HCT116 (cell line): ENCODE results near the gene PDSS2. TPM values are rescaled to one million over a fixed set of nuclear protein-coding genes. Genes with fewer than 3 reads are reported as not detected.

ENCODE experiments used
- ATAC-seq: fragments of 200-7000 bp; cut with Tn5 transposase; 2 replicates; pipeline ENCODE4 v1.9.1; 2020; ENCODE audit warnings: mild to moderate bottlenecking, moderate library complexity
- BruUV-seq: library from RNA; stranded (reverse); fragments of 400-500 nt; replicated peaks from 2 replicates; lab custom pipeline; 2021; lab: Mats Ljungman, UMichigan
- CTCF ChIA-PET: fragments of 300-600 bp; sonication (Branson Sonifier 250); formaldehyde crosslinking; loops from one replicate; lab custom pipeline; 2021; ENCODE audit warnings: antibody characterized with exemption; lab: Charles Lee
- POLR2A ChIA-PET: fragments of 300-600, 350-600 bp; sonication (Branson Sonifier 250); formaldehyde crosslinking; loops from one replicate; lab custom pipeline; 2021; ENCODE audit warnings: antibody characterized with exemption; lab: Charles Lee
- RAD21 ChIA-PET, 2 experiments: fragments of 300-600 bp; sonication (Branson Sonifier 250); formaldehyde crosslinking; loops; one replicate each; lab custom pipeline; 2023; ENCODE audit warnings: low total read pairs in 2 of 2; ENCODE audit not compliant: uncharacterized antibody in 2 of 2, unreplicated experiment in 2 of 2, low non-redundant PET in 1 of 2; lab: Charles Lee
- DNase-seq: peaks from one replicate; pipeline ENCODE4 v3.0.0-alpha.2; 2010; ENCODE audit warnings: low read depth, low spot score
- H2AFZ ChIP-seq: fragments of 200-600 bp; shearing (Covaris generic), sonication (generic); 2 replicates; pipeline ENCODE4 v1.6.1; 2017; ENCODE audit warnings: low read depth, mixed run types, mixed read lengths, antibody characterized with exemption, low read length; ENCODE audit not compliant: poor library complexity, severe bottlenecking
- H3K27ac ChIP-seq: 2 replicates; pipeline ENCODE4 v1.5.1; 2012; ENCODE audit warnings: low read depth, low read length
- H3K27me3 ChIP-seq: fragments of 200-600 bp; sonication (generic); 2 replicates; pipeline ENCODE4 v1.6.1; 2016; ENCODE audit warnings: mixed run types, low read length, mixed read lengths; ENCODE audit not compliant: insufficient read depth
- H3K36me3 ChIP-seq, 2 experiments: fragments of 200-500 bp in 1 of 2; fragments of 200-600 bp in 1 of 2; sonication (Bioruptor generic) in 1 of 2; sonication (generic) in 1 of 2; 2 replicates each; pipeline versions ENCODE4 v1.5.1 to v1.6.1; 2014 to 2016; ENCODE audit warnings: low read length in 2 of 2, inconsistent platforms in 1 of 2, mixed read lengths in 1 of 2, mixed run types in 1 of 2; ENCODE audit not compliant: insufficient read depth in 2 of 2, control insufficient read depth in 1 of 2
- H3K4me1 ChIP-seq, 2 experiments: fragments of 200-600 bp in 1 of 2; sonication (generic) in 1 of 2; 2 replicates each; pipeline versions ENCODE4 v1.5.1 to v1.6.1; 2012 to 2017; ENCODE audit warnings: low read length in 2 of 2, inconsistent platforms in 1 of 2, mild to moderate bottlenecking in 1 of 2, mixed read lengths in 1 of 2, mixed run types in 1 of 2, moderate library complexity in 1 of 2; ENCODE audit not compliant: insufficient read depth in 2 of 2, control insufficient read depth in 1 of 2
- H3K4me2 ChIP-seq: fragments of 200-600 bp; sonication (generic); 2 replicates; pipeline ENCODE4 v1.6.1; 2017; ENCODE audit warnings: mixed run types, low read length, mixed read lengths
- H3K4me3 ChIP-seq, 2 experiments: fragments of 200-600 bp in 1 of 2; sonication (generic) in 1 of 2; replicated peaks in 1 of 2; 2 replicates each; pipeline ENCODE4 v1.5.1; 2011 to 2016; ENCODE audit warnings: low read length in 2 of 2, control low read depth in 1 of 2, low read depth in 1 of 2, mild to moderate bottlenecking in 1 of 2, mixed read lengths in 1 of 2, mixed run types in 1 of 2
- H3K79me2 ChIP-seq: fragments of 200-600 bp; sonication (generic); 2 replicates; pipeline ENCODE4 v1.6.1; 2017; ENCODE audit warnings: mild to moderate bottlenecking, mixed run types, low read length, moderate library complexity, mixed read lengths; ENCODE audit not compliant: insufficient read depth
- H3K9ac ChIP-seq: fragments of 200-600 bp; sonication (generic); 2 replicates; pipeline ENCODE4 v1.6.1; 2016; ENCODE audit warnings: low read length, mixed read lengths
- H3K9me2 ChIP-seq: fragments of 200-600 bp; sonication (generic), shearing (Covaris generic); 2 replicates; pipeline ENCODE4 v1.6.1; 2017; ENCODE audit warnings: mixed run types, mild to moderate bottlenecking, moderate library complexity; ENCODE audit not compliant: insufficient read depth
- H3K9me3 ChIP-seq, 2 experiments: fragments of 200-500 bp in 1 of 2; fragments of 200-600 bp in 1 of 2; sonication (Bioruptor generic) in 1 of 2; sonication (generic) in 1 of 2; 2 replicates each; pipeline ENCODE4 v1.6.1; 2014 to 2017; ENCODE audit warnings: low read length in 2 of 2, mixed read lengths in 2 of 2, inconsistent platforms in 1 of 2, low read depth in 1 of 2, mild to moderate bottlenecking in 1 of 2, mixed run types in 1 of 2, moderate library complexity in 1 of 2; ENCODE audit not compliant: control insufficient read depth in 1 of 2, insufficient read depth in 1 of 2
- H4K20me1 ChIP-seq: fragments of 200-600 bp; sonication (generic), shearing (Covaris generic); 2 replicates; pipeline ENCODE4 v1.6.1; 2017; ENCODE audit warnings: mixed run types, mild to moderate bottlenecking, moderate library complexity; ENCODE audit not compliant: insufficient read depth
- CBX3 ChIP-seq: IDR thresholded peaks from 2 replicates; pipeline ENCODE4 v1.6.1; 2012; ENCODE audit warnings: low read depth
- ELF1 ChIP-seq: IDR thresholded peaks from 2 replicates; pipeline ENCODE4 v1.6.1; 2012; ENCODE audit warnings: low read depth, borderline replicate concordance
- POLR2AphosphoS5 ChIP-seq: IDR thresholded peaks from 2 replicates; pipeline ENCODE4 v1.6.1; 2011; ENCODE audit warnings: mild to moderate bottlenecking, low read depth, low read length, moderate library complexity
- ZFX ChIP-seq: fragments of 450-650 bp; IDR thresholded peaks from 2 replicates; pipeline ENCODE4 v1.6.1; 2017
- ZNF274 ChIP-seq: fragments of 200-500 bp; sonication (Bioruptor generic); IDR thresholded peaks from 2 replicates; pipeline ENCODE4 v1.6.1; 2014; ENCODE audit warnings: mild to moderate bottlenecking, low read depth, low read length, inconsistent platforms
- intact Hi-C: fragments of 100-400 bp; cut with micrococcal nuclease; formaldehyde crosslinking; loops from 2 replicates; pipeline ENCODE4 v1.10.0; 2022
- total RNA-seq: library from RNA; stranded (reverse); gene quantifications from one replicate; pipeline ENCODE4 v1.2.1, GENCODE V29; 2021; ENCODE audit not compliant: unreplicated experiment
- TF ChIP-seq, protein P1 (sequence below): IDR thresholded peaks from 2 replicates; pipeline ENCODE4 v1.6.1; 2011; ENCODE audit warnings: mild to moderate bottlenecking, low read length, moderate library complexity; ENCODE audit not compliant: insufficient replicate concordance; ENCODE audit errors: extremely low read depth
- TF ChIP-seq, protein P2 (sequence below), 3 experiments: fragments of 200-600 bp in 1 of 3; sonication (generic) in 1 of 3; IDR thresholded peaks in 2 of 3; conservative IDR thresholded peaks in 1 of 3; 2 replicates each; pipeline ENCODE4 v1.5.1; 2012 to 2017; ENCODE audit warnings: low read depth in 2 of 3, low read length in 2 of 3, antibody characterized with exemption in 1 of 3, borderline replicate concordance in 1 of 3, control low read depth in 1 of 3, mild to moderate bottlenecking in 1 of 3, mixed read lengths in 1 of 3, mixed run types in 1 of 3, moderate library complexity in 1 of 3; ENCODE audit not compliant: insufficient read depth in 1 of 3

Gene PDSS2
- total RNA-seq, 1 experiment from 2014 or later = 12.2 TPM

DNA sequence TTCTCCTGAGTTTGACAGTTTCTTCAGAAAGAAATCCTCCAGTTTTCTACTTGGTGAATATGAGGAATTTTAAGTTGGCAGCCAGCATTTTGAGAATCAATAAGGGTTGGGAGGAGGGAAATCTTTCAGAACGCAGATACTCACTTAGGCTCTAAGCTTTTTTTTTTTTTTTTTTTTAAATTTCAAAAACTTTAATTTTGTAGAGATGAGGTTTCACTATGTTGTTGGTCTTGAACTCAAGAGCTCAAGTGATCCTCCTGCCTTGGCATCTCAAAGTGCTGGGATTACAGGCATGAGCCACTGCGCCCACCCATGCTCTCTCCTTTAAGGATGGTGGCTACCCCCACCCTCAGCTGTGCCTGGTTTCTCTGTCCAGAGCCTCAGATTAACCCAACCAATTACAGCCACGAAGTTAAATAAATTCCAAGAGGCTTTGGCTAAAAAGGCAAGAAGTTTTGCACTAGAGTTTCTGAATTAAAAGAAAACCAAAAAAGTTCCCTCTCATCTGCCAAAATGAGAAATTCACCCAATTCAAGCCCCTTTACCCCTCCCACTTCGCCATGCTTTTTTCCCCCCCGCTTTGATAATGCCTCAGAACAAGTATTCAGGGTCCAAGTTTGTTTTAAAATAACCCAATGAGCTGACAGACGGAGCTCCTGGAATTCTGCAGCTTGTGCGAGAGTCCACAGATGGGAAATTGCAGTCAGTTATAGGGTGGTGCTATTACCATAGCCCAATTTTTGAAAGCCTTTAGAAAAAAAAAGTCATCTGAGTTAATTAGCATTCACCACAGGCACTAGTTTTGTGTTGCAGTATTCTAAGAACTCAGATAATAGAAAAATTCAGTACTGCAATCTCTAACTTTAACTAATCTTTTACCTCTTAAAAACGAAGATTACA, 249.7 kb downstream of the PDSS2 start:
- no peaks in the 10 kb centered on the region for H3K27me3 ChIP-seq
- ChIA-PET POLR2A (interaction anchor here (0.7 kb wide), 1 partner anchor 446 kb away, joined by 3 read pairs; no protein-coding TSS in a partner anchor), RAD21 (no interaction called here), CTCF (no interaction called here)
- H3K27ac ChIP-seq = no peak overlapping the region
- intact Hi-C loops = no loop called here
- H3K36me3 ChIP-seq = no peaks in the 10 kb centered on the region
- ATAC-seq = no peak
- H3K4me3 ChIP-seq = no peak overlapping the region
- H3K9me2 ChIP-seq = no peaks in the 10 kb centered on the region
- no peak for DNase-seq
- no peak overlapping the region for H3K4me2 ChIP-seq
- H3K9ac ChIP-seq = no peak overlapping the region
- no TSS peak for BruUV-seq
- H4K20me1 ChIP-seq = no peaks in the 10 kb centered on the region
- H3K79me2 ChIP-seq = no peaks in the 10 kb centered on the region
- TF ChIP-seq POLR2AphosphoS5 = no peak
- no peak for TF ChIP-seq ELF1
- TF ChIP-seq, protein P1, sequence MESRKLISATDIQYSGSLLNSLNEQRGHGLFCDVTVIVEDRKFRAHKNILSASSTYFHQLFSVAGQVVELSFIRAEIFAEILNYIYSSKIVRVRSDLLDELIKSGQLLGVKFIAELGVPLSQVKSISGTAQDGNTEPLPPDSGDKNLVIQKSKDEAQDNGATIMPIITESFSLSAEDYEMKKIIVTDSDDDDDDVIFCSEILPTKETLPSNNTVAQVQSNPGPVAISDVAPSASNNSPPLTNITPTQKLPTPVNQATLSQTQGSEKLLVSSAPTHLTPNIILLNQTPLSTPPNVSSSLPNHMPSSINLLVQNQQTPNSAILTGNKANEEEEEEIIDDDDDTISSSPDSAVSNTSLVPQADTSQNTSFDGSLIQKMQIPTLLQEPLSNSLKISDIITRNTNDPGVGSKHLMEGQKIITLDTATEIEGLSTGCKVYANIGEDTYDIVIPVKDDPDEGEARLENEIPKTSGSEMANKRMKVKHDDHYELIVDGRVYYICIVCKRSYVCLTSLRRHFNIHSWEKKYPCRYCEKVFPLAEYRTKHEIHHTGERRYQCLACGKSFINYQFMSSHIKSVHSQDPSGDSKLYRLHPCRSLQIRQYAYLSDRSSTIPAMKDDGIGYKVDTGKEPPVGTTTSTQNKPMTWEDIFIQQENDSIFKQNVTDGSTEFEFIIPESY = no peak
- TF ChIP-seq ZFX = no peak
- TF ChIP-seq ZNF274 = no peak
- TF ChIP-seq, protein P2, sequence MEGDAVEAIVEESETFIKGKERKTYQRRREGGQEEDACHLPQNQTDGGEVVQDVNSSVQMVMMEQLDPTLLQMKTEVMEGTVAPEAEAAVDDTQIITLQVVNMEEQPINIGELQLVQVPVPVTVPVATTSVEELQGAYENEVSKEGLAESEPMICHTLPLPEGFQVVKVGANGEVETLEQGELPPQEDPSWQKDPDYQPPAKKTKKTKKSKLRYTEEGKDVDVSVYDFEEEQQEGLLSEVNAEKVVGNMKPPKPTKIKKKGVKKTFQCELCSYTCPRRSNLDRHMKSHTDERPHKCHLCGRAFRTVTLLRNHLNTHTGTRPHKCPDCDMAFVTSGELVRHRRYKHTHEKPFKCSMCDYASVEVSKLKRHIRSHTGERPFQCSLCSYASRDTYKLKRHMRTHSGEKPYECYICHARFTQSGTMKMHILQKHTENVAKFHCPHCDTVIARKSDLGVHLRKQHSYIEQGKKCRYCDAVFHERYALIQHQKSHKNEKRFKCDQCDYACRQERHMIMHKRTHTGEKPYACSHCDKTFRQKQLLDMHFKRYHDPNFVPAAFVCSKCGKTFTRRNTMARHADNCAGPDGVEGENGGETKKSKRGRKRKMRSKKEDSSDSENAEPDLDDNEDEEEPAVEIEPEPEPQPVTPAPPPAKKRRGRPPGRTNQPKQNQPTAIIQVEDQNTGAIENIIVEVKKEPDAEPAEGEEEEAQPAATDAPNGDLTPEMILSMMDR (IDR thresholded peaks at IDR 0.05 in 2 of 3, conservative IDR thresholded peaks at IDR 0.05 in 1 of 3; ENCODE audit: borderline replicate concordance in 1 of 3, insufficient read depth in 1 of 3, low read depth in 2 of 3, low read length in 2 of 3) = no peak
- no peak for TF ChIP-seq CBX3
- H3K9me3 ChIP-seq = no peaks in the 10 kb centered on the region
- H2AFZ ChIP-seq = no peak overlapping the region
- no peaks in the 10 kb centered on the region; a peak in 1 of 4 replicates for H3K4me1 ChIP-seq
